Measurements from ENCODE around the gene GPC1.

The GPC1 gene

DNA sequence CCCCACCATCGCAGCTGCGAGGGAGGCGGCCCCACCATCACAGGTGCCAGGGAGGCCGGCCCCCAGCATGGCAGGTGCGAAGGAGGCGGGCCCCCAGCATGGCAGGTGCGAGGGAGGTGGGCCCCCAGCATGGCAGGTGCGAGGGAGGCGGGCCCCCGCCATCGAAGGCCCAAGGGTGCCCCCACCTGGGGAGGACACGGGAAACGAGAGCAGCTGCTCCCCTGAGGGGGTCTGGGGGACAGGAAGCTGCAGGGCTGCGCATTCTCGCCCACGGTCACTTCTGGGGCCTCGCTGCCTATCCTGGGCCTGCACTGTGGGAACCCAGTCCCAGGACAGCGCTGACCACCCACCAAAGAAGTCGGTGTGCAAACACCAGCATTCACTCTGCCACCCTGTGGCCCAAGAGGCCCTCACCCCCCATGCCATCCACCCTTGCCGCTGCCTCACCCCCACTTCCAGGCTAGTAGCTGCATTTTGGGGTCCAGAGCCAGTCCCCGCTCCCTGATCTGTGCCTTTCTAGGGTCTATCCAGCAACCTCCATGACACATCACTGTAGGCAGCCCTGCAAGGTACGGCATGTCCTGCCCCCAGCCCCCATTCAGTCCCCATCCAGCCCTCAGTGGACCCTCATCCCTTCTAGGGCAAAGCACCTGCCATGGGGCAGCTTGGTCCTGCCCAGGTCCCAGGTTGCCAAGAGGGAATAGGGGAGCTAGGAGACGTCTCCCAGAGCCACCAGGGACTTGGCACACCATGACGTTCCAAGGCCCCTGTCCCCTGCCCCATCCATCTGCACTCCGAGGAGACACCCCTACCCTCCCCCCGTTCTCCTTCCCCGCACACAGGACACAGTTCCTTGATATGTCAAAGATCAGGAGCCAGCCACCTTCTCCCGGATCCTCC lies 24.0 kb upstream of the GPC1 start:
- H3K4me3 Mint-ChIP-seq: no peak overlapping the region
- no peak overlapping the region for H3K27ac Mint-ChIP-seq (ENCODE audit: low read depth)
- H3K4me1 Mint-ChIP-seq: no peaks in the 10 kb centered on the region
- H3K36me3 Mint-ChIP-seq (ENCODE audit: insufficient read depth): no peaks in the 10 kb centered on the region
- H3K27me3 Mint-ChIP-seq: peaks cover 16% of the 10 kb centered on the region
- no peak for DNase-seq (ENCODE audit: low spot score in 2 of 2)
- H3K9me3 Mint-ChIP-seq: no peaks in the 10 kb centered on the region
- ATAC-seq (replicated peaks; ENCODE audit: extremely low read depth, poor library complexity, severe bottlenecking): no peak

- H3K36me3 Mint-ChIP-seq (ENCODE audit: insufficient read depth): no peaks in the 10 kb centered on the region
- H3K27me3 Mint-ChIP-seq: peaks cover 16% of the 10 kb centered on the region
- DNase-seq (ENCODE audit: low spot score in 2 of 2): no peak
- H3K4me1 Mint-ChIP-seq: no peaks in the 10 kb centered on the region
- no peak overlapping the region for H3K4me3 Mint-ChIP-seq
- no peak overlapping the region for H3K27ac Mint-ChIP-seq (ENCODE audit: low read depth)
- no peaks in the 10 kb centered on the region for H3K9me3 Mint-ChIP-seq
- no peak for ATAC-seq (replicated peaks; ENCODE audit: extremely low read depth, poor library complexity, severe bottlenecking)
Measured at GRCh38 chr2:240412211-240412861, 23.1 kb upstream of the GPC1 start.

DNA sequence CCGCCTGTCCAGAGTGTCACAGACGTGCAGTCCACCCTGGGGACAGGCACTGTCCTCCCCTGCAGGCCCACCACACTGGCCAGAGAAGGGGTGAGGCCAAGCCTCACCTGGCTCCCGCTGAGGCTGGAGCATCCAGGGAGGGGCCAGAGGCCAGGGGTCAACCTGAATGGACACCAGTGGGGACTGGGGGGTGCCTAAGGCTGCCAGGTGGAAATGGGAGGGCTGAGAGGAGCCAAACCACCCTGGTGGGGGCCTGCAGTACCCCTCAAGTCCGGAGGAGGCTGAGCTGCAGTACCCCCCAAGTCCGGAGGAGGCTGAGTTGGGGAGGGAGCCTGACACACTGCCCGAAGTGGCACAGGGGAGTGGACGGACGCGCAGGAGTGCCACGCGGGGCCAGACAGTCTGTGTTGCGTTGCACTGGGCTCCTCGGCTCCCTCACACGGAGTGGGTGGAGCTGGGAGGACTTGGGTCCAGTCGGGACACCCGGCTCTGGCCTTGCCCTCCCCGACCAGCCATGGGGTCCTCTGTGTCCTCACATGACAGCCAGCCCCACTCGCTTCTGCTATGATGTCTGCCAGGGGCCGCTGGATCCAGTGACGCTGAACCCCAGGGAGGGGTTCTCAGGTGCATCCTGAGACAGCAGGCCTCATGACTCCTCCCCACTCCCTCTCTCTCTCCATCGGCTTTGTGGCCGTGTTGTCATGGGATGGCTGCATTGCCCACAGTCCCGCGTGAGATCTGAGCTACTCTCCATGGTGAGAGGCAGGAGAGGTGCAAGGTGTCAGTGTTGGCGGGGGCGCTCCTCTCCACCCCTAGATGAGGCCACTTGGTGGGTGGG lies 22.3 kb upstream of the GPC1 start:
- DNase-seq (ENCODE audit: low spot score in 2 of 2) (no peak), ATAC-seq (replicated peaks; ENCODE audit: extremely low read depth, poor library complexity, severe bottlenecking) (no peak)
- Mint-ChIP-seq H3K4me1 (no peaks in the 10 kb centered on the region), H3K27ac (ENCODE audit: low read depth) (no peak overlapping the region), H3K27me3 (peaks cover 16% of the 10 kb centered on the region), H3K9me3 (no peaks in the 10 kb centered on the region), H3K36me3 (ENCODE audit: insufficient read depth) (no peaks in the 10 kb centered on the region), H3K4me3 (no peak overlapping the region)

- H3K4me1 Mint-ChIP-seq: no peaks in the 10 kb centered on the region
- H3K9me3 Mint-ChIP-seq: no peaks in the 10 kb centered on the region
Measured at GRCh38 chr2:240413813-240414429, 21.5 kb upstream of the GPC1 start.

DNA sequence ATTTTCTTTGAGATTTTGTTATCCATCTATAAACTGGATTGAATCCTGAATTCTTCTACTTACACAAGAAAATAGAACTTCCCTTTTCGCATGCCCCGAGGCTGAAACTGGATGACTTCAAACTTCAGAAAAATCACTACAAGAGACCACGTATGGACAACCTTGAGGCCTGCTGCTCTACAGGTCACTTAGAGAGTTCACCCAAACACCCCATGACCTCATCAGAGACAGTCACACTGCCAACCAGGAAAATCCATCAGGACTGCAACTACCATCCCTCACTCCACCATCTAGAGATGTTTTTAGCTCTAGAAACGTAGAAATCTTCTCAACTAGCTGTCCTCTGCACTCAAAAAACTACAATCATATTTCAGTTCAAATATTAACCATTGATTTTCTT lies 18.6 kb upstream of the GPC1 start:
- Mint-ChIP-seq H3K4me1 (no peaks in the 10 kb centered on the region), H3K27me3 (peaks cover 5% of the 10 kb centered on the region), H3K4me3 (no peak overlapping the region), H3K9me3 (no peaks in the 10 kb centered on the region), H3K36me3 (ENCODE audit: insufficient read depth) (no peaks in the 10 kb centered on the region), H3K27ac (ENCODE audit: low read depth) (no peak overlapping the region)
- DNase-seq (ENCODE audit: low spot score in 2 of 2) (no peak), ATAC-seq (replicated peaks; ENCODE audit: extremely low read depth, poor library complexity, severe bottlenecking) (no peak)

More at GRCh38 chr2:240413813-240414429, 21.5 kb upstream of the GPC1 start:
- H3K27me3 Mint-ChIP-seq: peaks cover 16% of the 10 kb centered on the region
- DNase-seq (ENCODE audit: low spot score in 2 of 2) (no peak), ATAC-seq (replicated peaks; ENCODE audit: extremely low read depth, poor library complexity, severe bottlenecking) (no peak)
- no peaks in the 10 kb centered on the region for H3K36me3 Mint-ChIP-seq (ENCODE audit: insufficient read depth)
- H3K27ac Mint-ChIP-seq (ENCODE audit: low read depth): no peak overlapping the region
- H3K4me3 Mint-ChIP-seq: no peak overlapping the region

DNA sequence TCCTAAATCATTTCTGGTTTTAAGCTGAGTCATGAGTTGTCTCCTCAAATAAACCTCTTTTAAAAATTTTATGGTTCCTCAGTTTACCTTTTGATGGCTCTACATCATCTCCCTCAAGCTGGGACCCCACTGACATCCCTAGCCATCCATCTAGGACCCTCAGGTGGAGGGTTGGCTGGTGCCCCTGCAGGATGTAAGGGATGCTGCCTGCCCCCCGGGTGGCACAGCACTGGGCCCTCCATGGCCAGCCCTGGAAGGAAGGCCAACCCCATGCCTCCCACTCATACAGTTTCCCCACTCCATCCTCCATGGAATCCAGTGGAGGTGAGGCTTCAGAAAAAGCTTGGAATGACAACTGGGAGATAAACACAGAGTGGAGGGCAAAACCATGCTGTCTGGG lies 17.2 kb upstream of the GPC1 start:
- Mint-ChIP-seq H3K36me3 (ENCODE audit: insufficient read depth) (no peaks in the 10 kb centered on the region), H3K27me3 (no peaks in the 10 kb centered on the region), H3K27ac (ENCODE audit: low read depth) (no peak overlapping the region), H3K9me3 (no peaks in the 10 kb centered on the region), H3K4me1 (no peaks in the 10 kb centered on the region), H3K4me3 (no peak overlapping the region)
- DNase-seq (ENCODE audit: low spot score in 2 of 2) (no peak), ATAC-seq (replicated peaks; ENCODE audit: extremely low read depth, poor library complexity, severe bottlenecking) (no peak)

DNA sequence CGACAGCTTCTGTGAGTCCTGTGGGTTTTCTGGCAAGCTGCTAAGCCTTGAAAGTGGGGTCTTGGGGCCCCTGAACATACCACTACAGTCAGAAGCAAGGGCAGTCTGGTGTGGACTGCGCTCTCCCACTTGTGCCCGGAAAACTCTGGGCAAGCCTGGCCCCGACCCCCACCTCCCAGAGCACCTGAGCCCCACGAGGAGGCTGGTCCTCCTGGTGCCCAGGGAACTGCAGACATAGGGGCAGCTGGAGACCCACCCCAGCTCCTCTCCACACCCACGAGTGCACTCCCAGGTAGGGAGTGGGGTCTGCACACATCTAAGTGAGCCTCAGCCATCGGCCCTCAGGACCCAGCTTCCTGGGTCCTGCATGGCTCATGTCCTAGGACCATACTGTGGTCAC lies 16.2 kb upstream of the GPC1 start:
- ATAC-seq (replicated peaks; ENCODE audit: extremely low read depth, poor library complexity, severe bottlenecking): no peak
- no peaks in the 10 kb centered on the region for H3K36me3 Mint-ChIP-seq (ENCODE audit: insufficient read depth)
- H3K4me3 Mint-ChIP-seq: no peak overlapping the region
- no peak for DNase-seq (ENCODE audit: low spot score in 2 of 2)
- no peaks in the 10 kb centered on the region for H3K4me1 Mint-ChIP-seq
- no peak overlapping the region for H3K27ac Mint-ChIP-seq (ENCODE audit: low read depth)
- no peaks in the 10 kb centered on the region for H3K9me3 Mint-ChIP-seq
- peaks cover 7% of the 10 kb centered on the region for H3K27me3 Mint-ChIP-seq

- no peak overlapping the region for H3K27ac Mint-ChIP-seq (ENCODE audit: low read depth)
- peaks cover 12% of the 10 kb centered on the region for H3K27me3 Mint-ChIP-seq
- DNase-seq (ENCODE audit: low spot score in 2 of 2) (no peak), ATAC-seq (replicated peaks; ENCODE audit: extremely low read depth, poor library complexity, severe bottlenecking) (no peak)
- H3K4me1 Mint-ChIP-seq: no peaks in the 10 kb centered on the region
- H3K36me3 Mint-ChIP-seq (ENCODE audit: insufficient read depth): no peaks in the 10 kb centered on the region
- H3K9me3 Mint-ChIP-seq: no peaks in the 10 kb centered on the region
- no peak overlapping the region for H3K4me3 Mint-ChIP-seq
Measured at GRCh38 chr2:240419723-240420122, 15.7 kb upstream of the GPC1 start.

DNA sequence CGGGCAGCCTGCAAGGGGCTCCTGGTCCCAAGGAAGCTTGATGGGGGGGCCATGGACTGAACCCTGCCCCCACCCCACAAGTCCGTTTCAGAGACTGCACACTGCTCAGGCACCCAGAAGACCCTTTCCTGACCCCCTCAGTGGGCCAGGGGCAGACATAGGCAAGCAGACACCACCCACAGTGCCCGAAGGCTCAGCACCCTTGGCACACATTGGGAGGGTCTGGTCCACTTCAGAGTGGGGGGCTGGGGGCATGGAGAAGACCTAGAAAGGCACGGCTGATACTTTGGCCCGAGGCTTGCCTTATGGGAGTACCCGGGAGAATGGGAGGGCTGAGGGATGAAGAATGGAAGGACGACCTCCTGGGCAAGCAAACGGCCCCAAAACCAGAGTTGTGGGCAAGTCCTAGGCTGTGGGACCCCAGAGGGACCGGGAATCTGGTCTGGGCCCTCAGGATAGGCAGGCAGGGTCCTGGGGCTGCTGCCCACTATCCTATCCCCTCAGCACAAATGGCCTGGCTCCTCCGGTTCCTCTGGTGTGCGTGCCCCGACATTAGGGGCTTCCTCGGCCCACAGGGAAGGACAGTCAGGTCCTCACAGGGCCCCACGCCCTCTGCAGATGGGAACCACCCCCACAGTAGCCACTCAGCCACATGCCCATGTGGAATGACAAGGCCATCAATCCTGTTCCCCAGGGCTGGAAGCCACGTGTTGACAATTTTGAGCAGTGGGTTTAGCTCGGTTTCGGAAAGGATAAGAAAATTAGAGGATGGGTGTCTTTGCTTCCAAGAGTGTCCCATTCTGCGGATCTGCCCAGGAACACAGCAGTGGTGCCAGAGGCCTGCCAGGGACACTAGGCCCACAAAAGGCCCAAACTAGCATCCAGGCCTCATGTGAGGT lies 15.0 kb upstream of the GPC1 start:
- no peak for DNase-seq (ENCODE audit: low spot score in 2 of 2)
- H3K27me3 Mint-ChIP-seq: peaks cover 18% of the 10 kb centered on the region
- no peak overlapping the region for H3K4me3 Mint-ChIP-seq
- no peak for ATAC-seq (replicated peaks; ENCODE audit: extremely low read depth, poor library complexity, severe bottlenecking)
- no peaks in the 10 kb centered on the region for H3K36me3 Mint-ChIP-seq (ENCODE audit: insufficient read depth)
- no peaks in the 10 kb centered on the region for H3K9me3 Mint-ChIP-seq
- no peaks in the 10 kb centered on the region for H3K4me1 Mint-ChIP-seq
- no peak overlapping the region for H3K27ac Mint-ChIP-seq (ENCODE audit: low read depth)

- Mint-ChIP-seq H3K27me3 (peaks cover 27% of the 10 kb centered on the region), H3K27ac (ENCODE audit: low read depth) (no peak overlapping the region), H3K9me3 (no peaks in the 10 kb centered on the region), H3K4me3 (no peak overlapping the region), H3K36me3 (ENCODE audit: insufficient read depth) (no peaks in the 10 kb centered on the region), H3K4me1 (no peaks in the 10 kb centered on the region)
- no peak for ATAC-seq (replicated peaks; ENCODE audit: extremely low read depth, poor library complexity, severe bottlenecking)
- no peak for DNase-seq (ENCODE audit: low spot score in 2 of 2)
Measured at GRCh38 chr2:240421381-240421780, 14.1 kb upstream of the GPC1 start.

- Mint-ChIP-seq H3K4me1 (no peaks in the 10 kb centered on the region), H3K27ac (ENCODE audit: low read depth) (no peak overlapping the region), H3K27me3 (peaks cover 28% of the 10 kb centered on the region)
Measured at GRCh38 chr2:240422658-240423329, 12.7 kb upstream of the GPC1 start.

More at GRCh38 chr2:240422658-240423329, 12.7 kb upstream of the GPC1 start:
- no peak overlapping the region for H3K4me3 Mint-ChIP-seq
- H3K36me3 Mint-ChIP-seq (ENCODE audit: insufficient read depth): no peaks in the 10 kb centered on the region
- DNase-seq (ENCODE audit: low spot score in 2 of 2) (no peak), ATAC-seq (replicated peaks; ENCODE audit: extremely low read depth, poor library complexity, severe bottlenecking) (no peak)
- no peaks in the 10 kb centered on the region for H3K9me3 Mint-ChIP-seq
